GF-D8 (cell line): ENCODE data around the gene ATXN7L1.
A peak's percentile ranks its signal among the peaks of the same experiment; 100 is the strongest.
"Not testable (repeated sequence)": the region's sequence is repeated elsewhere in the genome, so short reads cannot be mapped to it uniquely, and the experiment has no call there.

Experiments used
- DNase-seq: peaks from one replicate; lab custom pipeline; 2025; lab: John Stamatoyannopoulos, UW

Gene ATXN7L1

DNA sequence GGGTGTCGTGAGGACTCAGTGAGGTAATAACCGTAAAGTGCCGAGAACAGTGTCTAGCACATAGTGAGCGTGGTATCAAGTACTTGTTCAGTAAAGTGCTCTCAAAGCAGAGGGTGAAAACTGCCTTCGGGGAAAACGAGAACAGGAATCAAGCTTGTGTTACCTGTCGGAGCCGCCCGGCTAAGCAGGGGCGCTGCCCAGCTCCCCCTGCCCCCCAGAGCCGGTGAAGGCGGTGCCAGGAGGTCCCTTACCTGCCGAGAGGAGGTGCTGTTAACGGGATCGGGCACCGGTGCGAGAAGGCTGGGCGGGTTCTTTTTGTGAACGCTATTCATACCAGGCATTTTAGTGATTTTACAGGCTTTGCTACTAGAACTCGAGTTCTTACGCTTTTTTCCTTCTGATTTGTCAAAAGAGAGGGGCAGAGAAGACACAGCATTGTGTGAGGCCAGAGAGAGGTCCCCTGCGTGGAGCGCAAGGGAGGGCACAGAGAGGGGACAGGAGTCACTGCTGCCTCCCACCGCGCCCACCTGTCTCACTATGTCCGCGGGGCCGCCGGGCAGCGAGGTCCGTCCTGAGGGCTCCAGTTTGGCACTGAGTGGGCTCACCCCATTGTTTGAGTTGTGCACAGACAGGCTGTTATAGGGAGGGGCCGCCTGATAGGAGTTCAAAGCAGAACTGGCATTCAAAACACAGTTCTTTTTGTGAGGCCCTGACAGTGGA, 262.6 kb downstream of the ATXN7L1 start:
- no peak for DNase-seq

GRCh38 chr7:105612806-105613205, 263.6 kb downstream of the ATXN7L1 start:
- no peak for DNase-seq

- no peak for DNase-seq
Observed at GRCh38 chr7:105611856-105612775, 264.3 kb downstream of the ATXN7L1 start.

GRCh38 chr7:105610165-105610930, 266.1 kb downstream of the ATXN7L1 start:
- DNase-seq, result no peak

DNA sequence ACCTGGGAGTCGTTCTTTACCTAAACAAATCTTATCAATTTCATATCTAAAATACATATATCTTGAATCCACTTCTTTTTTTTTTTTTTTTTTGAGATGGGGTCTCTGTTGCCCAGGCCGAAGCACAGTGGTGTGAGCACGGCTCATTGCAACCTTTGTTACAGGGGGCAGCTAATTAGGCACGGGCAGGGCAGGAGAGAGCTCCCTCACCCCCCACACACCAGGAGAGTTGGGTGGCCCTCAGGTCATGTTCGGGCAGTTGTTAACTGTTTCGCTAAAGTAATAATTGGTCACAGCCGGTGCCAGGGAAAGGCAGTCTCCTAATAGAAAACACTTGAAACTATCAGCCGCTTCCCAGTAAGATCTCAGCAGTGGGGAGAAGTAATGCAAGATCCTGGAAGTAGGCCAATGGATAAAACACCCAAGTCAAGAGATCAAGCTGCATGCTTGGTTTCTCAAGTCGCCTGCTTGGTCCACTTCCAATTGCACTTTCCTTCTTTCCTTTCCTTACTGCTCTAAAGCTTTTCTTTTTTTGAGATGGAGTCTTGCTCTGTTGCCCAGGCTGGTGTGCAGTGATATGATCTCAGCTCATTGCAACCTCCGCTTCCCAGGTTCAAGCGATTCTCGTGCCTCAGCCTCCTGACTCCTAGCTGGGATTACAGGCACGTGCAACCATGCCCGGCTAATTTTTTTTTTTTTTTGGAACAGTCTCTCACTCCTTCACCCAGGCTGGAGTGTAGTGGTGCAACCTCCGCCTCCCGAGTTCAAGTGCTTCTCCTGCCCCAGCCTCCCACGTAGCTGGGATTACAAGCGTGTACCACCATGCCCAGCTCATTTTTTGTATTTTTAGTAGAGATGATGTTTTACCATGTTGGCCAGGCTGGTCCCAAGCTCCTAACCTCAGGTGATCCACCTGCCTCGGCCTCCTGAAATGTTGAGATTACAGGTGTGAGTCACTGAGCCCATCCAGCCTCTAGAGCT, 273.8 kb downstream of the ATXN7L1 start:
- DNase-seq, result no peak

DNA sequence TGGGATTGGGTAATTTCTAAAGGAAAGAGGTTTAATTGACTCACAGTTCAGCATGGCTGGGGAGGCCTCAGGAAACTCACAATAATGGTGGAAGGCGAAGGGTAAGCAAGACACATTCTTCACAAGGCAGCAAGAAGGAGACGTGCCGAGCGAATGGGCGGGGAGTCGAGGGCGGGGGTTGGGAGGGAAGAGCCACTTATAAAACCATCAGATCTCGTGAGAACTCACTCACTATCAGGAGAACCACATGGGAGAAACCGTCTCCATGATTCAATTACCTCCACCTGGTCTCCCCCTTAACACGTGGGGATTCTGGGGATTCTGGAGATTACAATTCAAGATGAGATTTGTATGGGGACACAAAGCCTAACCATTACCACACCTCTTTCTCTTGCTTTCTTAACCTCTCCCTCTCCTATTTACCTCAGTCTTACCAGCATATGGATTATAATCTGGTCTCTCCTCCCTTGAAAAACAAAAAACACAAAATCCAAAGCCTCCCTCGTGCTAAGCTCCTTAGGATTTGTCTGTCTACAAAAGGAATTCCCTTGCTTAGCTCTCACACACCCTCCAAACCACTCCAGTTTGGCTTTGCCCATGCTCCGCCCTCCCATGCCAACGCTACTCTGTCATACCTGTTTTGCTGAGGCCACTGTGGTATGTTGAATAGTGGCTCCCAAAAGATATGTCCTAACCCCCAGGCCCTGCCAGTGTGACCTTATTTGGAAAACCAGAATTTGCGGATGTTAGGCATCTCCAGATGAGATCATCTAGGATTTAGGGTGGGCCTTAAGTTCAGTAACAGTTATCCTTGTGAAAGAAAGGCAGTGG, 275.5 kb downstream of the ATXN7L1 start:
- DNase-seq, result no peak

- no peak for DNase-seq
Observed at GRCh38 chr7:105599551-105599950, 276.8 kb downstream of the ATXN7L1 start.

DNA sequence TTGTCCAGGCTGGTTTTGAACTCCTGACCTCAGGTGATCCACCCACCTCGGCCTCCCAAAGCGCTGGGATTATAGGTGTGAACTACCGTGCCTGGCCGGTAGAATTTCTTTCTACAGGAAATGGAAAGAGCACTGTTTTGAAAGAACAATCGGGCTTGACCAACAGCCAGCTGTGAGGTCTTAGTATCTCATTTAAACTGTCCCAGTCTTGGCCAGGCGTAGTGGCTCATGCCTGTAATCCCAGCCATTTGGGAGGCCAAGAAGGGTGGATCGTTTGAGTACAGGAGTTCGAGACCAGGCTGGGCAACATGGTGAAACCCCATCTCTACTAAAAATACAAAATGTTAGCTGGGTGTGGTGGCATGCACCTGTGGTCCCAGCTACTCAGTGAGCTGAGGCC, 277.3 kb downstream of the ATXN7L1 start:
- DNase-seq, result not testable (repeated sequence)

GRCh38 chr7:105596866-105597265, 279.5 kb downstream of the ATXN7L1 start:
- no peak for DNase-seq

- DNase-seq, result no peak
Observed at GRCh38 chr7:105594034-105594433, 282.4 kb downstream of the ATXN7L1 start.

DNA sequence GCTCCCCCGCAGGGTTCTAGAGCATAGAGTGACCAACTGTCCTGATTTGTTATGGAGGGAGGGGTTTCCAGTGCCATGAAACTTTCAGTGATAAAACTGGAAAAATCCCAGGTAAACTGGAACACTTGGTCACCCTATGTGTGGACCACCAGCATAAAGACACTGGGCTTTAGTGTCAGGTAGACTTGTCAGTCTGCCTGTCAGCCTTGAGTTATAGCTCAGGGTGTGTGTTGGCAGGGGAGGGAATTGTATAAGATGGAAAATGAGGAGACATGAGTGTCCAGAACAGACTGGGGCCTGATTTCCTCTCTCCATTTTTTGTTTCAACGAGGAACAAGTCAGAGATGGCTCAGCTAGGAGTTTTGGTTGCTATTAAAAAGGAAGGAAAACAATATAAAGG, 284.9 kb downstream of the ATXN7L1 start:
- no peak for DNase-seq

DNA sequence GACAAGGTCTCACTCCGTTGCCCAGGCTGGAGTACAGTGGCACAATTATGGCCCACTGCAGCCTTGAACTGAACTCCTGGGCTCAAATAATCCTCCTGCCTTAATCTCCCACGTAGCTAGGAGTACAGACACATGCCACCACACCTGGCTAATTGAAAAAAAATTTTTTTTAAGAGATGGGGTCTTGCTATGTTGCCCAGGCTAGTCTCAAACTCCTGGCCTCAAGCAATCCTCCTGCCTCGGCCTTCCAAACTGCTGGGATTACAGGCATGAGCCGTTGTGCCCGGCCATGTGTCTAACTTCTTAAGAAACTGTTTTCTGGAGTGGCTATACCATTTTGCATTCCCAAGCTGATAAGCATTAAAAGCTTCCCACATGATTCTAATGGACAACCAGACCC, 285.6 kb downstream of the ATXN7L1 start:
- DNase-seq, result no peak

DNA sequence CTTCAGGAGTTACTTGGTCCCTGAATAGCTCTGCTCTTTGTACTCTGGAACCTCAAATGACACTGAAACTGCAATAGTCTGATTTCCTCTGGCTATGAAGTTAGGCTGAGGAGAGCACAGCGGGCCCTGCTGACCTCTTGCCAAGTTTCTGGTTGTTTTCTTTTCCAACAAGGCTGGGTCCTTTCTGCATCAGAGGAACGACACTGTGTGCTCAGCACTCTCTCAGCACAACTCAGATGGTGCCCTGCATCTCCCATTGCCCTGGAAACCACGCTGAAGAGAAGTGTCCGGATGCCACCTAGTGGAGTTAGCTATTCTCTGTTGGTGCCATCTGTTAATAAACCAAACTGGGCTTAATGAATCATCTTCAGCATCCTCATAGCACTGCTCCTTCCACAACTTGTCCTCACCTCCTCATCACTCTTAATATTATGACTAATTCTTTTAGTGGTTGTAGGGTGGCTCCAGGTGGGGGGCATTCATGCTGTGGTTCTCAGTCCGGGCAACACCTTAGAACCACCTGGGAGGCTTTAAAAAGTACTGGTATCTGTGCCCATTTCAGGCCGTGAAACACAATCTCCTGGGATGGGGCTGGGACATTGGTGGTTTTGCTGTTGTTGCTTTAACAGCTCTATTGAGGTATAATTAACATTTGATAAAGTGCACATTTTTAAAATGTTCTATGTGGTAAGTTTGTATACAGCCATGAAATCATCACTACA, 286.9 kb downstream of the ATXN7L1 start:
- DNase-seq, result peak; percentile 30

DNA sequence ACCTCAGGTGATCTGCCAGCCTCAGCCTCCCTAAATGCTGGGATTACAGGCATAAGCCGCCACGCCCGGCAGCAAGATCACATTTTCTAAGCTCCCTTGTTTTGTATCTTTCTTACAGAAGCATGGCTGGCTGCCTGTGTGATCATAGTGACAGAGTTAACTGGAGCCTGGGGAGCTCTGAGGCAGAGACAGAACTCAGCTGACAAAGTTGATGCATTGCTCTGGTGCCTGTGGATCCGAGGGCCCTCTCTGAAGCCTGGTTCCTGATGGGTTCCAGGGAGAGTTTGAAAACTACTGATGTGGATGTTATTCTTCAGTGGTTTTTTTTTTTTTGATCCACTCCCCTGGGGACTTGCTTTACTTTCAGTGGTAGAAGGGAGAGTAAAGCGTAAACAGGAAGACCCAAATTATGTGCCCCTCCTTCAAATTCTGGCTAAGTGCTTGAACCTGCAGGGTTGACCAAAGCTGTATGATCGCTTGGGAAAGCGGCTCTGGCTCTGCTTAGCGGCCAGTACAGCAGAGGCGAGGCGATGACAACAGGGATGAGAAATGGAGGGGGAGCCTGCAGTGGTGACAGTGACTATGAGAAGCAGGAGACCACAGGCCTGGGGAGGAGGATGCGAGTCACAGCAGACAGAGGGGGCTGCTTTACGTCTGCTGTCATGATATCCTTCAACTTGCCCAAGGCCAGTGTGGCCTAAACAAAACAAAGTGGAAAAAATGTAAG, 288.3 kb downstream of the ATXN7L1 start:
- no peak for DNase-seq

DNA sequence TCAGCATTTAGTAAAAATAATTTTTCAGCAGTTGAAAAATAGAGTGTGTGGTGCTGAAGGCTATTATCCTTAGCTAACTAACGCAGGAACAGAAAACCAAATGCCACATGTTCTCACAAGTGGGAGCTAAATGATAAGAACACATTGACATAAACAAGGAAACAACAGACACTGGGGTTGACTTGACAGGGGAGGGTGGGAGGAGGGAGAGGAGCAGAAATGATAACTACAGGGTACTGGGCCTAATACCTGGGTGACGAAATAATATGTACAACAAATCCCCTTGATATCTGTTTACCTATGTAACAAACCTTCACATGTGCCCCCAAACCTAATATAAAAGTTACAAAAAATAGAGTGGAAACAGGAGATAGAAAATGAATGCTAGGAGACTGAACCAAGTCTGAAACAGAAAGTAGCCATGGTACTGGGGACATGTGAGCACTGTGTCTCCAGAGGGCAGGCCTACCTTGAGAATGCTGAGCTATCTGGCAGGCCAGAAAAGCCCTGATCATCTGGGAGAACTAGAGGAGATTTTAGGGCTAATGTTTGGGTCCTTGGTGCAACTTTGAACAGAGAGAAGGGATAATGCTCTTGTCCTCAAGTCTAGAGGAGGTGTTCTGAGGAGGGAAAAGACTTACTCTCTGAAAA, 290.4 kb downstream of the ATXN7L1 start:
- no peak for DNase-seq

- DNase-seq, result no peak
Observed at GRCh38 chr7:105584165-105584564, 292.2 kb downstream of the ATXN7L1 start.

DNA sequence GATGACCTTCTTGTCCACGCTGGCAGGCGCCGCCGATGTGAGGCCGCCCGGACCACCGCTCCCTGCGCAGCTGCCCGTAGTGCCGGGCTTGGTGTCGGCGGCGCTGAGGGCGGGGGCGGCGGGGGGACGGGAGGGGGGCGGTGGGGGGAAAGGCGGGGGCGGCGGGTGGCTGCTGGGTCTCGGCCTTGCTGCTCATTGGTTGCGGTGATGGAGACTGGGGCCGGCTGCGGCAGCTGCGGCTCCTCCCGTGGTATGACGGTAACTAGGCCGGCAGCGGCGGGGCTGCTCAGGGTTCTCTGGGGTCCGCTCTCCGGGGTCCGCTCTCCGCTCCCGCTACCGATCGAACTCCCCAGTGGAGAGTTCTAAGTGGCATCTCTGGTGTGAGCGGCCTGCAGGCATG, 293.3 kb downstream of the ATXN7L1 start:
- no peak for DNase-seq

- DNase-seq, result no peak
Observed at GRCh38 chr7:105581066-105581811, 295.2 kb downstream of the ATXN7L1 start, which contains the start of gene EFCAB10. TSS of gene EFCAB10 (minus strand) at chr7:105581493. CDS start at chr7:105581463, 30 bp downstream.
